Measurements from ENCODE around the gene TIMM44.

The TIMM44 gene

DNA sequence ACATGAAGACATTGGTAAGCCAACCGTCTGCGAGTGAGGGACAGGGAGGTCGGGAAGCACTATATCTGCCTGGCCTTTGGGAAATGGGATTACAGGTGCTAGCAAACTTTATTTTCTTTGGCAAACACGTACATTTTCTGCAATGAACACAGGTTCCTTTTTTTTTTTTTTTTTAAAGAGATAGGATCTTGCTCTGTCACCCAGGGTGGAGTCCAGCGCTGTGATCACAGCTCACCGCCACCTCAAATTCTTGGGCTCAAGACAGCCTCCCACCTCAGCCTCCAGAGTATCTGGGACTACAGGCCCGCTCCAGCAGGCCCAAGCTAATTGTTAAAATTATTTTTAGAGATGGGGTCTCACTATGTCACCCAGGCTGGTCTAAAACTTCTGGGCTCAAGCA, 37.7 kb upstream of the TIMM44 start:
- DNase-seq (ENCODE audit: insufficient read length, low spot score) (no peak), FAIRE-seq (no peak)
- TF ChIP-seq POLR2A (IDR thresholded peaks at IDR 0.05; ENCODE audit: low read depth, low read length), result no peak

DNA sequence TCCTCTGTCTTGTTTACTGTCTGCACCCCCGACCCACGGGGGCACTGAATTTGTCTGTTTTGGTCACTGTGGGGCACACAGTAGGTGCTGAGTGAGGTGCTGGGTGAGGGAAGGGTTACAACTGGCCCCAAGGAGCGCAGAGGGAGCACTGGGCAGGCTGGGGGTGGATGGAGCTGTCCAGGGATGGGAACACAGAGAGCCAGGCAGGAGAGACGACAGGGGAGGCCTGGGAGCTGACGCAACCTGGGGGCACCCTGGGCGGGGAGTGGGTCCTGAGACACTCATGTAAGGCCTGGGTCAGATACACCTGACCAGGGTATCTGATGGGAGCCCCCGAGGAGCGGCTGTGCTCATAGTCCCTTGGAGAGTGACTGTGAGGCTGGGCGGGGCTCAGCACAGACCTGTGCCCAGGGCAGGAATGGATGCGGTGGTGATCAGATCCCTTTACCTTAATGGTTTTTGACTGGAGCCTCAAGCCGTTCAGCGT, 37.2 kb upstream of the TIMM44 start:
- FAIRE-seq (no peak), DNase-seq (ENCODE audit: insufficient read length, low spot score) (no peak)
- TF ChIP-seq POLR2A (IDR thresholded peaks at IDR 0.05; ENCODE audit: low read depth, low read length), result no peak

GRCh38 chr19:7980168-7980567, 36.7 kb upstream of the TIMM44 start:
- TF ChIP-seq POLR2A (IDR thresholded peaks at IDR 0.05; ENCODE audit: low read depth, low read length), result no peak
- FAIRE-seq, result no peak
- no peak for DNase-seq (ENCODE audit: insufficient read length, low spot score)

DNA sequence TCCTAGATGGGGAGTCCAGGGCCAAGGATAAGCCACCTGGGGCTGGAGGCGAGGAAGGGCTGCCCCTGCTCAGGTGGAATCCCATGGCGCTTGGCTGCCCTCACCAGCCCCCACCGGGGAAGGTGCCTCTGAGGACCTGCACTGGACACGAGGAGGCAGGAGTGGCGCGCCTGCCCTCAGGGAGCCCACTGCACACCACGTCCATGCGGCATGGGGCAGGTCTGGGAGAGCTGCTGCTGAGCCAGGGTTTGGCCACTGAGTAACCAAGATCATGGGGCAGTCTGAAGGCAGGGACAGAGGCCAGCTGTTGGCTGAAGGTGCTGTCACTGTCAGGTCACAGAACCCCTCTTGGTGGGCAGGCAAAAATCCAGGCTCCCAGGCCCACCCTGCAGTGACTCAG, 36.1 kb upstream of the TIMM44 start:
- TF ChIP-seq POLR2A (IDR thresholded peaks at IDR 0.05; ENCODE audit: low read depth, low read length), result no peak
- no peak for DNase-seq (ENCODE audit: insufficient read length, low spot score)
- no peak for FAIRE-seq

DNA sequence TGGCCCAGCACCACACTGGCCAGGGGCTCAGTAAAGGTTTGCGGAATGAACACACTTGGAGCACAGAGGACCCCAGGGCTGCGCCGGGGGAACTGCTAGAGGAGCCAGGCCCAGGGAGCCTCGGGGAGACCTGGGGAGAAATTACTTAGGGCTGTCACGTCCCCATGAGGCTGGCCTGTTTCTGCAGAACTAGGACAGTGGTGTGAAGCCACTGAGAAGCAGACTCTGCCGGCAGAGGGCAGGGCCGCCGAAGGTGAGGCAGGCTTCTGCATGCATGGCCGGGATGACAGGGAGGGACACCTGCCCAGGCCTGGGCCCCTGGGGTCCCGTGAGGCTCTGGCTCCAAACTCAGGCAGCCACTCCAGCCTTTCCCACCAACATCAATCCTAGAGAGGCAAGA, 35.5 kb upstream of the TIMM44 start:
- no peak for TF ChIP-seq POLR2A (IDR thresholded peaks at IDR 0.05; ENCODE audit: low read depth, low read length)
- no peak for FAIRE-seq
- no peak for DNase-seq (ENCODE audit: insufficient read length, low spot score)

DNA sequence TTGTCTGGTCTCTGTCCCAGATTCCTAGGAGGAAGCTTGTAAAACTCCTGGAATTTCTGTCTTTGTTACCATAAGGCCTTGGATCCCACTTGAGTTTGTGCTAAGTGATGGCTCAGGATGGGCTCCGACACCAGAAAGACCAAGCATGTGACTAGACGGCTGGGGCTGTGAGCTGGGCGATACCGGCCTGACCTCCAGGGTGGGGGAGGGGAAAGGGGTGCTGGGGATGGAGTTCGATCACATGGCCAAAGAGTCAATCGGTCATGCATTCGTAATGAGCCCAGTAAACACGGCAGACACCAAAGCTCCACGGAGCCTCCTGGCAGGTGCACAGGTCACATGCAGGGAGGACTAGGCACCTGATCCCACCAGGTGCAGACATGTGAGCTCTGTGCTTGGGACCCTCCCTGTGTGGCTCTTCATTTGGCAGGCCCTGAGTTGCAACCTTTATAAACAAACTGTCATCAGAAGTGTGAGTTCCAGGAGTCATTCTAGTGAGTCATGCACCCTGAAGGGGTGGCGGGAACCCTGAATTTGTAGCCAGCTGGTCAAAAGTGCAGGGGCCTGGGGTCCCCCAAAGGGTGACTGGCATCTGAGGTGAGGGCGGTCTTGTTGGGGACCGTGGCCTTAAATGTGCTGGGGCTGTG, 34.8 kb upstream of the TIMM44 start:
- DNase-seq (ENCODE audit: insufficient read length, low spot score), result no peak
- TF ChIP-seq POLR2A (IDR thresholded peaks at IDR 0.05; ENCODE audit: low read depth, low read length), result no peak

DNA sequence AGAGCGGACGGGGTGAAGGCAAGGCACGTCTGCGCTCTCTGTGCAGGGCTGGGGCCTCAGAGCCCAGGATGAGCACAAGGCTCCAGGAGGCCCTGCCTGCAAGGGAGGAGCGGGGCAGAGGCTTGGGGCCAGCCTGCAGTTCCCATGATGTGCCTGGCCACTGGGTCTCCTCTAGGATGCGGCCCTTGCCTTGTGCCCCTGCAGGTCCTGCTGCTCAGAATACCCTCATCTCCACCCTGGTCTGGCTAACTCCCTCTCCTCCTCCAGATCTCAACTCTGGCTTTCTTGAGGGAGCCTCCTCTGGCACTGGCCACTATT, 34.2 kb upstream of the TIMM44 start:
- TF ChIP-seq POLR2A (IDR thresholded peaks at IDR 0.05; ENCODE audit: low read depth, low read length), result no peak
- FAIRE-seq (no peak), DNase-seq (ENCODE audit: insufficient read length, low spot score) (no peak)

More for the DNA sequence above, 34.8 kb upstream of the TIMM44 start:
- no peak for FAIRE-seq

GRCh38 chr19:7977021-7977722, 33.7 kb upstream of the TIMM44 start:
- TF ChIP-seq POLR2A (IDR thresholded peaks at IDR 0.05; ENCODE audit: low read depth, low read length), result no peak
- DNase-seq (ENCODE audit: insufficient read length, low spot score) (no peak), FAIRE-seq (no peak)

- TF ChIP-seq POLR2A (IDR thresholded peaks at IDR 0.05; ENCODE audit: low read depth, low read length), result no peak
- FAIRE-seq, result no peak
- DNase-seq (ENCODE audit: insufficient read length, low spot score), result no peak
These were observed 33.0 kb upstream of the TIMM44 start for GRCh38 chr19:7976461-7976860.

DNA sequence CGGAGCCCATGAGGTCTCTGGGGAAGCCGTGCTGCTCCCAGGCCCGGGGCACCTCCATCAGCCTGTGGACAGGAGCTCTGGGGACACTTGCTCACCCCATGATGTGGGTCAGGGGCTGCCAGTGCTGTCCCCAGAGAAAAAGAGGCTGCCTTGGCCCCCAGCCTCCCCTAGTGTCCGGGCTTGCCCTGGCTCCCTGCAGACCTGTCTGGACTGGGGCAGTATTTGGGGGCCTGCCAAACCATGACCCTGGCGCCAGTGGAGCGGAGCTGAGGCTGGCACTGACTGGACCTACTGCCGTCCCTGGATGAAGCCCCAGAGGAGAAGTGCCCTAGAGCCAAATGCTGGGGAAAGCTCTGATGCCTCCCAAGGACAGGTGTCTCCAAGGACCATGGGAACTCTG, 31.6 kb upstream of the TIMM44 start:
- no peak for DNase-seq (ENCODE audit: insufficient read length, low spot score)
- no peak for TF ChIP-seq POLR2A (IDR thresholded peaks at IDR 0.05; ENCODE audit: low read depth, low read length)
- no peak for FAIRE-seq

DNA sequence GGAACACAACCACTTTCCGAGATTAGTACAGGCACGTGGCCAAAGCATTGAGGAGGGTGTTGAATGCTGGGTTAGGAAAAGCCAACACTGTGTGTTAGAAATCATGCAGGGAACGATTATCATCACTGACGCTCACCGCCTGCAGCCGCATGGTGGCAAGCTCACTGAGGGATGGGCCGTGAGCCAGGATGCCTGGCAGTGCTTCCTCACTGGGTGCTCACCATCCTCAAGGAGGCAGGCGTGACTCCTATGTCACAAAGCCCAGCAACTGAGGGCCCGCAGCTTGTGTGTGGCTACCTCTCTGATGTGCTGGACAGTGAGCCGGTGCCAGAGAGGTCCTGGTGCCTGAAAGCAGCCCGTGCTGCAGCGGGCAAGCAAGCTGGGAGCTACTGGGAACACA, 30.4 kb upstream of the TIMM44 start:
- TF ChIP-seq POLR2A (IDR thresholded peaks at IDR 0.05; ENCODE audit: low read depth, low read length), result no peak
- FAIRE-seq (no peak), DNase-seq (ENCODE audit: insufficient read length, low spot score) (no peak)

GRCh38 chr19:7971553-7972520, 28.4 kb upstream of the TIMM44 start:
- no peak for DNase-seq (ENCODE audit: insufficient read length, low spot score)
- TF ChIP-seq POLR2A (IDR thresholded peaks at IDR 0.05; ENCODE audit: low read depth, low read length), result no peak
- FAIRE-seq, result no peak

- FAIRE-seq, result no peak
- no peak for TF ChIP-seq POLR2A (IDR thresholded peaks at IDR 0.05; ENCODE audit: low read depth, low read length)
- peak; percentile 51 for DNase-seq (ENCODE audit: insufficient read length, low spot score)
These were observed 27.4 kb upstream of the TIMM44 start for GRCh38 chr19:7970716-7971448.

- no peak for TF ChIP-seq POLR2A (IDR thresholded peaks at IDR 0.05; ENCODE audit: low read depth, low read length)
- DNase-seq (ENCODE audit: insufficient read length, low spot score) (no peak), FAIRE-seq (no peak)
These were observed 26.1 kb upstream of the TIMM44 start for GRCh38 chr19:7969555-7969939.
